HG02759 (cell line): ENCODE measurements around the gene CAMK1D.
"Not testable (repeated sequence)": the region's sequence is repeated elsewhere in the genome, so short reads cannot be mapped to it uniquely, and the experiment has no call there.

Source experiments
- ATAC-seq: cut with Tn5 transposase; IDR thresholded peaks from one replicate; pipeline ENCODE4 v1.9.1; 2021; ENCODE audit warnings: mild to moderate bottlenecking, moderate library complexity; ENCODE audit not compliant: unreplicated experiment

CAMK1D gene

DNA sequence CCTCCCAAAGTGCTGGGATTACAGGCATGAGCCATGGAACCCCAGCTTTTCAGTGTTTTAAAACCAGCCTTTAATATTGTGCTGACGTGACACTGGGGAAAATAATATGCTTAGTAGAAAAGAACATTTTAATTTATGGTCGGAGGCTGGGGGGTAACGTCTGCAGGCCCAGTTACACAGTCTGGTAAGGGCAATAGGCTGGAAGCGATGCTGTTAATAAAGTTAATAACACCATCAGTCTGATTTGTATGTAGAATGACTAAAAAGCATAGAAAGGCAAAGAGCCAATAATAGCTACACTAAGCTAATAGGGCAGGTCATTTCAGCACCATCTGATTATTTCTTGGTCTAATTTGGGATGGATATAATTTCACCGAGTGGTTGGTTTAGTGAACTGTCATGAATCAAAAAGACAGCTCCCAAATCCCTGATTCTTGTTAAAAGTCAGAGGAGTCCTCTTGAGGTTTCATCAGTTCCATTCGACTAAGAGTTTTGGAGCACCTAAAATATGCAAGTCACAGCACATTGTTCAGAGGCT is 192.9 kb downstream of the CAMK1D start:
- ATAC-seq, result no peak

- ATAC-seq, result no peak
These were observed 194.2 kb downstream of the CAMK1D start for GRCh38 chr10:12543589-12543988.

GRCh38 chr10:12546160-12546802 is 196.9 kb downstream of the CAMK1D start:
- not testable (repeated sequence) for ATAC-seq

- ATAC-seq, result no peak
These were observed 198.0 kb downstream of the CAMK1D start for GRCh38 chr10:12547301-12547771.

GRCh38 chr10:12549297-12549696 is 199.9 kb downstream of the CAMK1D start:
- ATAC-seq, result no peak

DNA sequence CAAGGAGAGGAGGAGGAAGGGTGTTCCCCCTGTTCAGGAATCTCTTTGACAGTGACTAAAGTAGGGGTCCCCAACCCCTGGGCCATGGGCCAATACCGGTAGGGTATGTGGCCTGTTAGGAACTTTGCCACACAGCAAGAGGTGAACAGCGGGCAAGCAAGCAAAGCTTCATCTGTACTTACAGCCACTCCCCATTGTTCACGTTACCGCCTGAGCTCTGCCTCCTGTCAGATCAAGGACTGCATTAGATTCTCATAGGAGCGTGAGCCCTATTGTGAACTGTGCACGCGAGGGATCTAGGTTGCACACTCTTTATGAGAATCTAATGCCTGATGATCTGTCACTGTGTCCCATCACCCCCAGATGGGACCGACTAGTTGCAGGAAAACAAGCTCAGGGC is 201.6 kb downstream of the CAMK1D start:
- no peak for ATAC-seq

DNA sequence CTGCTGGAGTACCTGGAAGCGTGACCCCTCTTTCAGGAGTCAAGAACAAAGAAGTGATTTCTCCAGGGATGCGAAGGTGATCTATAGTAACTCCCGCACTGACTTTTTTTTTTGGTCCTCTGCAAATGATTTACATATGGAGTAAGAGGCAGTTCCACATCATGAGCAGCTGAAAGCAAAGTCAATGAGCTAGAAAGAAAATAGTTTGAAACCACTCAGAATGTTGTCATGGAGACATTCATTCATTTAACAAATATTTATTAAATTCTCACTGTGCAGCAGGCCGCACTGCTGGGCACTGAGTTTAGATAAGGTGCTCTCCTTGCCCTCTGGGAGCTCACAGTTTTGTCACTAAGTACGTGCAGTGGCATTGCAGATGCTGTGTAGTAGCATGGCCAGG is 206.7 kb downstream of the CAMK1D start:
- no peak for ATAC-seq

DNA sequence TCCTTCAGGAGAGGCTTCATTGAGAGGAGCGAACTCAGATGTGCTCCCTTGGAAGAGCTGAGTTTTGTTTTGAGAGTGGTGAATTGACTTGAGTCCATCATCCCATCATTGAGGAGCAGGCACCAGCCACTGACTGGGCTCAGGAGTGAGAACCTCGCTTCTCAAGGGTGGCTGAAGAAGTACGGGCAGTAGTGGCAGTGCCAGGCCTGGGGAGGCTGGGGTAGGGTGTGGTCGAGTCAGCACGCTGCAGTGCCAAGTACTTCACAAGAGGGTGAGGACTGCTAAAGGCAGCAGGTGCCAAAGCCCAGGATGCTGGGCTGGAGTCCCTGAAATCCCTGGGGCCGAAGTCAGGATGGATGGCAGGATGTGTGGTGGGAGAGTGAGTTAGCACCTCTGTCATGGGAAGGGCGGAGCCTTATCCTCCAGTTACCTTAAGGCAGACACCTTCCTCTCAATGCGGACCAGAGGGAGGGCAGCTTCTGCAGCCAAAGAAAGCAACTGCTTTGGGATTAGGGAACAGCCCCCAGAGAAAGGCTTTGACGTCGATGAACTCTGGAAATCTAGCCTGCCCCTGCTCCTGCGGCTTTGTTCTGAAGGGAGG is 210.3 kb downstream of the CAMK1D start:
- no peak for ATAC-seq

GRCh38 chr10:12561307-12561706 is 212.0 kb downstream of the CAMK1D start:
- ATAC-seq, result no peak

DNA sequence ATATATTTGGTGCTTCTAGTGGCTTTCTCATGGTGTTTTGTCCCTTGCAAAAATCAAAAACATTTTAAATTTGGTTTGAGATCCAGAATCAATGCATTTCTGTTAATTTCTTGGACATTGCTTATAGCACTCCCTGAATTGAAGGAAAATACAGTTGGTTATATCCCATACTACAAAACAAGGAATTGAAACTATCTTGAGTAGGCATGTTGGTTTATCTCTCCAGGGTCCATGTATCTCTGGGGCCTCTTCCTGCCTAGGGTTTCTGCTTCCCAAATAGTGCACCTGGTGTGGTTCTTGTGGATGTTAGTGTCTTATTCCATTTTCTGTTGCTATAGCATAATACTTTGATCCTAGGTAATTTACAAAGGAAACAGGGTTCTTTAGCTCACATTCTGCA is 212.4 kb downstream of the CAMK1D start:
- ATAC-seq, result no peak

GRCh38 chr10:12563489-12563888 is 214.1 kb downstream of the CAMK1D start:
- ATAC-seq, result no peak

DNA sequence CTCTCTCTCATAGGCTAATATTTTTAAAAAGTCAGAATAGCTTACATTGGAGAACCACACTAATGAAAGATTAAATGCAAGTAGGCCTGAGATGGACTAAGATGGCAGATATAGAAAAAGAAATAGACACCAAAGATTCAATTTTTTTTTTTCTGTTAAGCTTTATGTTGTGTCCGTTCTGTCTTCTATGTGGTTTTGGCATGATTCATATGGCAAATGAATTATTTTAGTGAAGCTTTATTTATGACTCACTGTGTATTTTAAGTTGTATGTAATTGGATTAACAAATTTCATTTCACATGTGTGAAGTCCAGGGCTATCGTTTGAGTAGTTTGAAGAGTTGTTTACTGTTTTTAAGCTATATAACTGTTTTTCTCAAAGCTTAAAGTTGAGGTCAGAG is 214.8 kb downstream of the CAMK1D start:
- ATAC-seq, result no peak

- no peak for ATAC-seq
These were observed 217.1 kb downstream of the CAMK1D start for GRCh38 chr10:12566161-12567115.

DNA sequence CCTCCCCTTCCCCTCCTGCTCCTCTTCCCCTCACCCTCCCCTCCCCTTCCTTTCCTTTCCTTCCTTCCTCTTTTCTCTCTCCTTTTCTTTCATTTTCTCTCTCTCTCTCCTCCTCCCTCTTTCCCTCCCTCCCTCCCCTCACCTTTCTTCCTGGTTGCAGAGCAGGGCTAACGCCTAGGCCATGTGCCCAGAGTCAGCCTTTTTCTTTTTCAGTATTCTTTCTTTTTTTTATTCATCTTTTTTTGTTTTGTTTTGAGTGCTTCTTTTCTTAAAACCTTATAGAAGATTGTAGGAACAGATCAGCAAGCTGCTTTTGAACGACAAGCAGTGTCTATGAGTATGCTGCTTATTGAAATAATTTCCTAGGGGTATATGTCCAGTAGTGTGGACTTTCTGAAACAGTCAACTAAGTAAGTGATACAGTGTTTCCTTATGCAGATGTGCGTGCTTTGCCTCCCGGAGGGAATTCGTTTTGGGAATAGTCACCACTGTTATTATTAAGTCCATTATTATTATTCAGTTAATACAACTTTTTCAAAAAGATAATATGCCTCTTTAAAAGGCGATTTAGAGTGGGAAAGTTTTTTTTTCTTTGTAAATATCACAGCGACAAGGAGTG is 219.2 kb downstream of the CAMK1D start:
- ATAC-seq, result no peak

DNA sequence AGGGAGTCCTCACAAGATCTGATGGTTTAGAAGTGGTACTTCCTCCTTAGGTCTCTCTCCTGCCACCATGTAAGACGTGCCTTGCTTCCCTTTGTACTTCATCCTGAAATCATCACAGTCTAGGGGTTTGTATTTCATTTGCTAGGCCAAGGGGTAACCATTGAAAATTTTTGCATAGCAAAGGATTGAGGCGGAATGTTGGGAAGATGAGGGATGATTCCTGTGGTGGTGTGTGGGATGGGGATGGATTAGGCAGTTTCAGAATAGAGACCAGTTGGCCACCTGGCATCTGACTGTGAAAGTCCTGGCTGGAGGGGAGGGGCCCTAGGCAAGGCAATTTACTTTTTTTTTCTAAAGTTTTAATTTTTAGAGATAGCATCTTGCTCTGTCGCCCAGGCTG is 222.9 kb downstream of the CAMK1D start:
- no peak for ATAC-seq

DNA sequence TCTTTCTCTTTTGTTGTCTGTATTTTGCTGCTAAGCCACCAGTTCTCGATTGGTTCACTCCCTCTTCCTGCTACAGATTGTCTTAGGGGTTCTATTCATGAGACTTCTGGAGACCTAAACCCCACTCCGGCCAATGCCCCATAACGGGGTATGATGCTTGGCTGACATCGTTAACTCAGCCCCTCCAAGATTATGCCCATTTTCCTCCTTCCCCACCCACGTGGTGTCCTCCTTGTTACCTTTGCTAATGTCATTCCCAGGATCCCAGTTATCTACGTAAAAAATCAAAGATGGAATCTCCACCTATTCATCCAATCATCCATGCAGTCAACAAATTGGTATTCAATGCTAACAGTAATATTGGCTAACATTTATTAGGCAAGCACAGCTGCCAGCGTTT is 228.3 kb downstream of the CAMK1D start:
- no peak for ATAC-seq

DNA sequence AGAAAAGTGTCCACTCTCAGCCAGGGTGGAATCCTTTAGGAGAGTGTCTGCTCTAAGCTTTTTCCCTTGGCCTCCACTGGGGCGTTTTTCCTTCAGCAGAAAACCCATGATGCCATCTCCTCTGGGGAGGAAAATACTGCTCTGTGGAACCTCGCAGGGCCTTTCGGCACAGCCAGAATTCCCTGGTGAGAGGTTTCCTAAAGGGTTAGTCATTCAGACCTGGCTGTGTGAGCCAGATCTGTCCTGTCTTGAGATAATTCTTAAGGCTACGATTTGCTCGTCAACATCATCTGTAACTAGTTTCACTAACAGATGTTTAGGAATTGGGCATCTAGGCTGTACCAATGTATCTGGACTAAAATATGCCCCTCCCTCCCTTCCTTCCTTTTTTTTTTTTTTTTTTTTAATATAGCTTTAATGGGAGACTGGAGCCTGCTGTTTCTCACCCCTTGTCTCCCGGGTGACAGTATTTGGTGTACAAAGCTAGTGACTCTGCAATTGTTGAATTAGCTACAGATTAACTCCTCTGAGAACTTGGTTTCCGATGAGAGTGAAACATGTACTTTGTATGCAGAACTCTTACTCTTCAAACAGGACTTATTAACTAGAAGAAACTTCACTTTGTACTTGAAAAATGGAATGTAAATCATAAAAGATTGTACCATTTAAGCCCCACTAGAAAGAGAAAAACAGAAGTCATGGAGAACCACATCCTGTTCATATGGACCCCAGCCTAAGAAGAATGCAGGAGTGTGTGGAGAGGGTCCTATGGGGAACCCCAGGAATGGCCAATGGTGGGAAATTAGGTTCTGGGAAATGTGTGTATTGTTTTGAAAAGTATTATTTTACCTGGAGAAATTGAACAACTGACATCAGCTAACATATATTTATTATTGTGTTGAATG is 230.9 kb downstream of the CAMK1D start:
- ATAC-seq, result peak; percentile 85

DNA sequence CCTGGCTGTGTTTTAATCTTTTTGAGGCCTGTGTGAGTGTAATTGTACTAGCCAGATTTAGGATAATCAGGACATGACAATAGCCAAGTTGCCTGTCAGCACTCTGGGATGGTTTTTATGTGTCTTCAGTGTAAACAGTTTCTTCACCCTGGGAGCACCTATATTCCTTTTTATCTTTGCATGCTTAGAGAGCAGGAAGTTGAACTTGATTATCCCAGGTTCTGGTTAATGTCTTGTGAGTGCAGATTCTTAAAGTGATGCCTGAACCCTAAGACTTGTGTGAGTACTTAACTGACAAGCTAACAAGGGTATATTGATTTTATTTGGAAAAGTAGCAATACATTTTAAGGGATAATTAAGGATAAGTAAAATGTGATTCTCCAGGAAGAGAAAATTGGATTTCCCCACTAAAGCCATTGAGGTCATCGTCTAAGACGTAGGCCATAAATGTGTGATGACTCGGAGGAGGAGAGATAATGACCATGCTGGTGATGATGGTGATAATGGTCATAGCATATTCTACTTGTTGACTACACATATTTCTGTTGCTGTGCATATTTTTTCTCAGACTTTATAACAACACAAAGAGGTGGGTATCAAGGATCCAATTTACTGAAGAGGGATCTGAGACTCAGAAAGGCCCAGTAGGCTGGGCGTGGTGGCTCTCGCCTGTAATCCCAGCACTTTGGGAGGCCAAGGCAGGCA is 234.7 kb downstream of the CAMK1D start:
- ATAC-seq, result no peak

GRCh38 chr10:12586741-12587140 is 237.4 kb downstream of the CAMK1D start:
- no peak for ATAC-seq
